ENCODE measurements around the gene CCDC40.

The CCDC40 gene

GRCh38 chr17:80101946-80102663, 65.7 kb downstream of the CCDC40 start:
- no peak for DNase-seq (ENCODE audit: low read depth in 2 of 2)

- no peak for DNase-seq (ENCODE audit: low read depth in 2 of 2)
These were observed 66.4 kb downstream of the CCDC40 start for GRCh38 chr17:80102664-80103448.

GRCh38 chr17:80103449-80104085, 67.1 kb downstream of the CCDC40 start:
- no peak for DNase-seq (ENCODE audit: low read depth in 2 of 2)

- DNase-seq (ENCODE audit: low read depth in 2 of 2) = no peak
These were observed 68.0 kb downstream of the CCDC40 start for GRCh38 chr17:80104321-80104955.

- DNase-seq (ENCODE audit: low read depth in 2 of 2) = no peak
These were observed 68.5 kb downstream of the CCDC40 start for GRCh38 chr17:80104956-80105375.

GRCh38 chr17:80105762-80106161, 69.3 kb downstream of the CCDC40 start:
- no peak for DNase-seq (ENCODE audit: low read depth in 2 of 2)

GRCh38 chr17:80106176-80106575, 69.7 kb downstream of the CCDC40 start:
- no peak for DNase-seq (ENCODE audit: low read depth in 2 of 2)

- no peak for DNase-seq (ENCODE audit: low read depth in 2 of 2)
These were observed 70.3 kb downstream of the CCDC40 start for GRCh38 chr17:80106751-80107150.

GRCh38 chr17:80107231-80108021, 71.0 kb downstream of the CCDC40 start:
- no peak for DNase-seq (ENCODE audit: low read depth in 2 of 2)

- DNase-seq (ENCODE audit: low read depth in 2 of 2) = no peak
These were observed 71.9 kb downstream of the CCDC40 start for GRCh38 chr17:80108036-80108971.

- no peak for DNase-seq (ENCODE audit: low read depth in 2 of 2)
These were observed 72.7 kb downstream of the CCDC40 start for GRCh38 chr17:80109066-80109660.

GRCh38 chr17:80109713-80110446, 73.4 kb downstream of the CCDC40 start:
- no peak for DNase-seq (ENCODE audit: low read depth in 2 of 2)

GRCh38 chr17:80110447-80110812, 74.0 kb downstream of the CCDC40 start:
- no peak for DNase-seq (ENCODE audit: low read depth in 2 of 2)

GRCh38 chr17:80110927-80111701, 74.7 kb downstream of the CCDC40 start:
- no peak for DNase-seq (ENCODE audit: low read depth in 2 of 2)

- no peak for DNase-seq (ENCODE audit: low read depth in 2 of 2)
These were observed 75.4 kb downstream of the CCDC40 start for GRCh38 chr17:80111702-80112470.

- DNase-seq (ENCODE audit: low read depth in 2 of 2) = no peak
These were observed 76.1 kb downstream of the CCDC40 start for GRCh38 chr17:80112471-80113032.

- DNase-seq (ENCODE audit: low read depth in 2 of 2) = no peak
These were observed 76.6 kb downstream of the CCDC40 start for GRCh38 chr17:80113033-80113484.

Data from stimulated activated CD4-positive, alpha-beta T cell treated with anti-CD3 and anti-CD28 coated beads, Interleukin-15, amount 100 ng/mL, for 48 hours (primary cell).